Measurements from ENCODE around the gene PAX9.

GRCh38 chr14:36626151-36626550 lies 35.5 kb upstream of the PAX9 start:
- TF ChIP-seq CTCF (conservative IDR thresholded peaks at IDR 0.05 in 1 of 2, IDR thresholded peaks at IDR 0.05 in 1 of 2; ENCODE audit: extremely low read depth in 1 of 2, insufficient read depth in 1 of 2, low read depth in 1 of 2, low read length in 2 of 2) (no peak), EZH2 (IDR thresholded peaks at IDR 0.05; ENCODE audit: borderline replicate concordance, low read length) (no peak)
